HG02763 (cell line): ENCODE measurements around the gene CEP57.
"Not testable (repeated sequence)": the region's sequence is repeated elsewhere in the genome, so short reads cannot be mapped to it uniquely, and the experiment has no call there.

Source experiments
- ATAC-seq: cut with Tn5 transposase; IDR thresholded peaks from one replicate; pipeline ENCODE4 v1.9.1; 2021; ENCODE audit warnings: mild to moderate bottlenecking, moderate library complexity; ENCODE audit not compliant: unreplicated experiment

Gene CEP57

GRCh38 chr11:95795627-95796295 lies 5.5 kb downstream of the CEP57 start:
- no peak for ATAC-seq

GRCh38 chr11:95796501-95796900 lies 6.2 kb downstream of the CEP57 start:
- no peak for ATAC-seq

GRCh38 chr11:95799546-95799945 lies 9.2 kb downstream of the CEP57 start:
- ATAC-seq: no peak

GRCh38 chr11:95800438-95800837 lies 10.1 kb downstream of the CEP57 start:
- no peak for ATAC-seq

- ATAC-seq: no peak
These were observed 12.5 kb downstream of the CEP57 start for GRCh38 chr11:95802806-95803205.

GRCh38 chr11:95803973-95804372 lies 13.7 kb downstream of the CEP57 start:
- ATAC-seq: no peak

GRCh38 chr11:95805869-95806268 lies 15.6 kb downstream of the CEP57 start:
- no peak for ATAC-seq

- ATAC-seq: not testable (repeated sequence)
These were observed 16.2 kb downstream of the CEP57 start for GRCh38 chr11:95806464-95806863.

GRCh38 chr11:95811052-95811451 lies 20.8 kb downstream of the CEP57 start:
- ATAC-seq: not testable (repeated sequence)

- no peak for ATAC-seq
These were observed 25.7 kb downstream of the CEP57 start for GRCh38 chr11:95816037-95816436.

- no peak for ATAC-seq
These were observed 31.3 kb downstream of the CEP57 start for GRCh38 chr11:95821640-95822039.

GRCh38 chr11:95827696-95828095 lies 37.4 kb downstream of the CEP57 start:
- no peak for ATAC-seq

GRCh38 chr11:95829580-95830259 lies 39.4 kb downstream of the CEP57 start:
- no peak for ATAC-seq

GRCh38 chr11:95831198-95831883 lies 41.0 kb downstream of the CEP57 start:
- ATAC-seq: no peak

GRCh38 chr11:95832763-95833162 lies 42.5 kb downstream of the CEP57 start:
- no peak for ATAC-seq

- no peak for ATAC-seq
These were observed 43.1 kb downstream of the CEP57 start for GRCh38 chr11:95833378-95833777.

- no peak for ATAC-seq
These were observed 45.1 kb downstream of the CEP57 start for GRCh38 chr11:95835351-95835750.

GRCh38 chr11:95835768-95836488 lies 45.6 kb downstream of the CEP57 start:
- peak; percentile 81 for ATAC-seq

- no peak for ATAC-seq
These were observed 54.9 kb downstream of the CEP57 start for GRCh38 chr11:95845167-95845566.

GRCh38 chr11:95849087-95849825 lies 59.0 kb downstream of the CEP57 start:
- no peak for ATAC-seq

- ATAC-seq: no peak
These were observed 59.8 kb downstream of the CEP57 start for GRCh38 chr11:95850137-95850536.
